GM21737 (cell line): ENCODE data around the gene MRPL58.
A peak's percentile ranks its signal among the peaks of the same experiment; 100 is the strongest.
"Not testable (repeated sequence)": the region's sequence is repeated elsewhere in the genome, so short reads cannot be mapped to it uniquely, and the experiment has no call there.

Experiments used
- ATAC-seq: cut with Tn5 transposase; IDR thresholded peaks from one replicate; pipeline ENCODE4 v1.9.1; 2021; ENCODE audit warnings: mild to moderate bottlenecking, moderate library complexity; ENCODE audit not compliant: unreplicated experiment

MRPL58 gene

GRCh38 chr17:75044716-75045115 lies 32.2 kb downstream of the MRPL58 start:
- ATAC-seq: no peak

GRCh38 chr17:75045946-75046406 lies 33.5 kb downstream of the MRPL58 start:
- not testable (repeated sequence) for ATAC-seq

DNA sequence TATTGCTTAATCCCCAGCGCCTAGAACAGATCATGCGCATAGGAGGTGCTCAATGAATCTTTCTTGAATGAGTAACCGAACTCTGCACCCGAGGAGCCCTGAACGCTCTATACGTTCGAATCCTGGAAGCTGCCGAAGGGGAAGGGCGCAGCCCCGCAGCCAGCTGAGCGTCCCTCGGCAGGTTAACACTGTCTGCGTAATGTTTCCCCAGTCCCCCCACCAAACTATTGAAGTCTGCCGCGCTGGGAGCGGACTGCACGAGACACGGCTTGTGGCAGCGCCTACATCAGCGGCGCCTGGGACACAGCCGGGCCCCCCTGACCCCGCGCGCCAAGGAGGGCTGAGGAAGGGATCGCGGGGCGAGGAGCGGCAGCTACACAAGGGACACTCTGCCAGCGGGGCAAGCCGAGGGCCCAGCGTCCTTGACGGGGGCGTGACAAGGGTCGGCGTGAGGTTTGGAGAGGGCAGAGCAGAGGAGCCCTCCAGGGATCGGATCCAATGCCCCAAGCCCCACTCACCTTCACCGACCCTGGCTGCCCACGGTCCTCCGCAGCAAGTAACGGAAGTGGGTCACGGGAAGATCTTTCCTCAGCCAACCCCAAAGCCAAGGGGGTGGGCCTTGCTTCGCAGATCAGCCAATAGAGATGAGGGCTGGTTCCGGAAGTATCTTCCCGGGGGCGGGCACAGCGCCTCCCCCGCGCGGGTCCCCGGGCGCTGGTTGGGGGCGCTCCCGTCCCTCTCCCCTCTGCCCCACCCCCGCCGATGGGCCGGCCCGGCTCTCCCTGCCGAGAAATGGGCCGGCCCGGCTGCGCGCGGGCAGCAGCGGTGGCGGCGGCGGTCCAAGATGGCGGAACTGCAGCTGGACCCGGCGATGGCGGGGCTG lies 34.2 kb downstream of the MRPL58 start, which contains the start of the genes ATP5PD and KCTD2:
ATP5PD (minus strand) TSS at position 563 of the 883 bp plus-strand sequence. CDS start 4,319 bp downstream, outside the sequence.
KCTD2 (plus strand) TSS at position 819 of the 883 bp plus-strand sequence; CDS start at position 845, 26 bp downstream.
- peak; percentile 95 for ATAC-seq

DNA sequence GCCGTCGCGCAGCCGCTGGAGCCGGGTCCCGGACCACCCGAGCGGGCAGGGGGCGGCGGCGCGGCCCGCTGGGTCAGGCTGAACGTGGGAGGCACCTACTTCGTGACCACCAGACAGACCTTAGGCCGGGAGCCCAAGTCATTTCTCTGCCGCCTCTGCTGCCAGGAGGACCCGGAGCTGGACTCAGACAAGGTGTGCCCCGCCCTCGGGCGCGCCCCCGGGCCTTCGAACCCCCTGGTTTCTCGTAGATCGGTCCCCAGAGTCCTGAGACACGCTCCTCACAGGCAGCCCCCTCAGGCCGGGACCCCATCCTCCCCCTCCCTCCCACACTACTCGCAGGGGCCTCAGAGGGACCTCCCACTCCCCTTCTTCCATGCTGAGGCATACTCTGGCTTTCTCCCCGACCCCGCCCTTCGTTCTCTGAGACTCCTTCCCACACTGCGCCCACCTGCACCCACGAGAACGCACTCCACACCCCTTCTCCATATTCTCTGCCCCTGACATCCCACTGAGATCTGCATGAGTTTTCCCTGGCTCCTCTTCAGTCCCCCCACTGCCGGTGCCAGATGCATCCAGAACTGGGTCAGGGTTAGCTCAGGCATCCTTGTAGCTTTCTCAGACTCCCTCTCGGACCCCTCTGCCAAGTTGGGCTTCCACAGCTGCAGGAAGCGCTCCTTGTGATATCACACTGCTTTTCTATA lies 35.1 kb downstream of the MRPL58 start:
- peak; percentile 1 for ATAC-seq

GRCh38 chr17:75048249-75048878 lies 35.9 kb downstream of the MRPL58 start:
- ATAC-seq: no peak

DNA sequence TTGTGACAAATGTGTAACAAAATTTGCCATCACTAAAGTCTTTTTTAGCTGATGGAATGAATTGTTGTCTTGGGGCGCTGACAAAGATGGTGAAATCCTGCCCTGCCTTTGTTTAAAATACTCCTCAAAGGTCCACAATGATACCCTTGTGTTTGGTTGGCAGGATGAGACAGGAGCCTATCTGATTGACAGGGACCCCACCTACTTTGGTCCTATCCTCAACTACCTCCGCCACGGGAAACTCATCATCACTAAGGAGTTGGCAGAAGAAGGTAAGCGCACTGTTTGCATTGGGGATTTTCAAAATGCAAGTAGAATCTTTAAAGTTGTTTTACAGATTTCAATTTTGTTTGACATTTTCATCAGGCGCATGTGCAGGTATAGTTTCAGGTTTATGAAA lies 36.6 kb downstream of the MRPL58 start:
- no peak for ATAC-seq

DNA sequence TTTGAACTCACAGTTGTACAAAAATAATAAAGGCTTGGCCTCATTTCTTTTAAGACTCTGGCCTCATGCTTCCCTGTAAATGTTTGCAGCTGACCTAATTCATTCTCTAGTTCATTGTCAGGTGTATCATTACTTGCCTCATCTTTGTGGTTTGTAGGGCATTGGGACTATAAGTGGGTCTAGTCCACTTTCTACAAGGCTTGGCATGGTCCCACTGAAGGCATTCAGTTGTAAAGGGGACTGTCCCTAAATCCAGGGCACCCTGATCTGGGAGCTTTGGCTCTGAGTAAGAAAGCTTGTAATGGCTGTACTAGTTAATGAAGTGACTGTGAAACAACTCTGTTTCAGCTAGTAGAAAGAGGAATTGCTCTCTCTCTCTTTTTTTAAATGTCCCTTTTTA lies 37.2 kb downstream of the MRPL58 start:
- no peak for ATAC-seq

DNA sequence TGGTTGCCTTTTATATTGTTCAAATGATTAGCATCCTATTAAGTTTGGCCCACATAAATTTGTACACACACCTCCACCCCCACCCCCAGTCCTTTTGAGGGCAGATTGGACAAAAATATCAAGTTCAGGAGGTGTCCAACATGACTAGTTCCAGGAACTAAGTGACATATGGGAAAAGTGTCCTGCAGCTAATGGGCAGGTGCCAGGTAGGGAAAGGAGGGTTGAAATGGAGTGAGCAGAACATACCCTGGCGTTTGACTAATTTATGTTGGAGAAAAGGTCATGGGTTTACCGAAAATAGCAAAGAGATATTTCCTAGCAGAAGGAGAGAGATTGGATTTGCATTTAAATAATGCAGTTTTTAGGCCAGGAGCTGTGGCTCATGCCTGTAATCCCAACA lies 39.5 kb downstream of the MRPL58 start:
- no peak for ATAC-seq

DNA sequence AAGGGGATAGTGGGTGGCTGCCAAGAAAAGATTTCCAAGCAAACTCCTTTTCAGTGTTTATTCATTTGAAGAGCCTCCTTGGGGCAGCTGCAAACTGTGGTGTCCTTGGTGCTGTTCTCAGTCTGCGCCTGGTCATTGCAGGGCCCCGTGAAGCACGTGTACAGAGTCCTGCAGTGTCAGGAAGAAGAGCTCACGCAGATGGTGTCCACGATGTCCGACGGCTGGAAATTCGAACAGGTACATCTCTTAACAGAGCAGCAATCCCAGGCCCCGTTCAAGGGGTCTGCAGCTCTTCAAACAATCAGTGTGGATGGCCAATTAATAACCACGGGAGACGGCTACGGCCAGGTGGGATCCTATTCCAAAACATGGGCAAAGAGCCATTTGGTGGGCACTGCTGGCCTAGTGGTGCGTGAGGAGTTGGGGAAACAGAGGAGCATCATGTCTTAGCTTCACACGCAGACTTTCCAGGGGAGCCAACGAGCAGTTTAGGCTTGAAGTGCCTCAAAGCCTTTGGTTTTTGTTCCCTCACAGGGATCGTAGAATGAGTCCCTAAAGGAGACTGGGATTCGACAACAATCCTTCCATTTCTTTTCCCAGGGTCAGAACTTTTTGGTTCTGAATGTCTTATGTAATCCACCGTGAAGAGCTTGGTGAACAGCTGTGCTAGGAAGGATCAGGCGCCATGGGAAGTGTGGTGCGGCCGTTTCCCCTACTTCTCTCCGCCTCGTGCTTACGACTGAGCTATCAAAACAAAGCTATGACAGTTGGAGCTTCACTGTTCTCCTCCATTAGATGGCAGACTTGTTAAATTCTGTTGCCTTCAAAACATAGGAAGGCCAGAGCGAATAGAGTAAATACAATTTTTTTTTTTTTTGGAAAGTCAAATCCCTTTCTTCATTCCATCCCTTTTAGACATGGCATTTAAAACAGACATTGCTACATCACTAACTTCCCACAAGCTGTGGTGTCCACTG lies 47.2 kb downstream of the MRPL58 start:
- no peak for ATAC-seq

GRCh38 chr17:75060434-75061054 lies 48.1 kb downstream of the MRPL58 start:
- no peak for ATAC-seq

DNA sequence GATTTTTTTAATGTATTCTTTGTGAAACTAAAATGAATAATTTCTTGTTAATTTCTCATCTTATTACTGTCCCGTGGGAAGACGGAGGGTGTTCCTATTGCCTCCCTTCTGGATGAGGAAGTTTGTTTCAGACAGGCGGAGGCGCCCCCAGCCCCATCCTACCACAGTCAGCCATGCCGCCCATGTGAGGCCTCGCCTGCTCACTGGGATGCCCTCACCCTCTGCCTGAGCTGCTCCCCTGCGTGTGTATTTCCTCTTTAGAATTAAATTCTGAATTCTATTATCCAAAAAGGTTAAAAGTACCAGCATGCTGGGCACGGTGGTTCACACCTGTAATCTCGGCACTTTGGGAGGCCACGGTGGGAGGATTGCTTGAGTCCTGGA lies 48.6 kb downstream of the MRPL58 start:
- no peak for ATAC-seq

GRCh38 chr17:75061618-75062017 lies 49.1 kb downstream of the MRPL58 start:
- no peak for ATAC-seq

DNA sequence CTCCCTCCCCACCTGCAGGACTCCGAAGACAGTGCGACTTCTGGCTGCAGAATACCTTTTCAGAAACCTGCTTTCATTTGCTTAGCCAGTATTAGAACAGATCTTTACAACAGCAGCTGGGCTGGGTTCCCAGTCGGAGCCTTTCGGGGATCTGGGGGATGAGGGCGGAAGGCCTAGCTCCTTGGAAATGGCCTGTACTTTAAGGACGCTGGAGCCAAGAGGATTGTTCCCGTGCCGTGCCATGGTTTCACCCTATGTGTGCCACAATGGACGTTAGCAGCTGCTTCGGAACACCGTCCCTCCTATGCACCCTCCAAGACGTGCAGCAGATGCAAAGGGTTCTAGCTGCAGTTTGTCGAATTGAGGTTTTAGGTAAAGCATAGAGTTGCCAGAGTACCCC lies 50.7 kb downstream of the MRPL58 start:
- ATAC-seq: no peak

GRCh38 chr17:75063626-75064025 lies 51.2 kb downstream of the MRPL58 start:
- no peak for ATAC-seq

DNA sequence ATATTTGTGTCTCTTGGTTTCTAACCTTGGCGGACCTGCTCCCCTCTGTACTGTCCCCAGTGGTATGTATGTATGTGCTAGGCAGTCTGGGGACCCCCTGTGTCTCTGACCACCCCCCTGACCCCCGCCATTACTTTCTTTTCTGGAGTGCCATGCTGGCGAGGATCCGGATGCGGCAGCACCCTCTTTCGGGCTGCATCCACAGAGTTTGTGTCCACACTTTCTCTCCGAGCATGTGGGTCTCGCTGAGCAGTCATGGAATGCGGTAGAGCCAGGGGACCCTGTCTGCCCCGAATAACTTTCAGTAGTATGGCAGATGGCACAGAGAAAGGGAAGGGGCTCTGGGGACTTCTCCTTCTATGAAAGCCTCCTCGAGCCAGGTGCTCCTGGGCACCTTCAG lies 51.6 kb downstream of the MRPL58 start:
- no peak for ATAC-seq

GRCh38 chr17:75064460-75064859 lies 52.0 kb downstream of the MRPL58 start:
- no peak for ATAC-seq

DNA sequence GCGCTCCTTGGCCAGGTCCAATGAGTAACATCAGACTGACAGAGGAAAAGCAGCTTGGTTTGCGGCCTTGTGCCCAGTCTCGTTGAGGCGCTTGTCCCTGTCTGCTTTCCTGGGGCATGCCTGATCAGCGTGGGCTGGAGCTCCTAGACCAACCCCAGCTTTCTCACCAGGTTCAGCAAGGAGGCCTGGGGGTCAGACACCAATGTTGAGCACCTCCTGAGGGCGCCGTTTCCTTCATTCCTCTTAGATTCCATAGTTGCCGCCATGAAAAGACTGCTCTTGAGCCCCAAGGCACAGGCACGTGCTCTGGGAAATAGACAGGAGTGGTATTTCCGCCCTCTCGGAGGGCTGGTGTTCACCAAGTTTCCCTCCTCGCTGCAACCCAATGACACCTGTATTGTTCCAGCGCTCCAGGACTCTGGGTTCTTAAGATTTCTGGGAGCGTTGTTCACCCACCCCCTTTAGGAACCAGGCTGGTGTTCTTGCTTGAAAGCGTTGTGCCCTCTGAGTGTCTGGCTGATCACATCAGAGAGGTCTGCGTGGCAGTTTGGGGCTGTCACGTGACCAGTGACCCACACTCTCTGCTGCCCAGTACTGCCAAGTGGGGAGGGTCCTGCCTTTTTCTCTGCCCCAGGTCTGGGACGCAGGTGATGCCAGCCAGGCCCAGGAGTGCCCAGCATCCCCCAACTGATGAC lies 52.5 kb downstream of the MRPL58 start:
- no peak for ATAC-seq

DNA sequence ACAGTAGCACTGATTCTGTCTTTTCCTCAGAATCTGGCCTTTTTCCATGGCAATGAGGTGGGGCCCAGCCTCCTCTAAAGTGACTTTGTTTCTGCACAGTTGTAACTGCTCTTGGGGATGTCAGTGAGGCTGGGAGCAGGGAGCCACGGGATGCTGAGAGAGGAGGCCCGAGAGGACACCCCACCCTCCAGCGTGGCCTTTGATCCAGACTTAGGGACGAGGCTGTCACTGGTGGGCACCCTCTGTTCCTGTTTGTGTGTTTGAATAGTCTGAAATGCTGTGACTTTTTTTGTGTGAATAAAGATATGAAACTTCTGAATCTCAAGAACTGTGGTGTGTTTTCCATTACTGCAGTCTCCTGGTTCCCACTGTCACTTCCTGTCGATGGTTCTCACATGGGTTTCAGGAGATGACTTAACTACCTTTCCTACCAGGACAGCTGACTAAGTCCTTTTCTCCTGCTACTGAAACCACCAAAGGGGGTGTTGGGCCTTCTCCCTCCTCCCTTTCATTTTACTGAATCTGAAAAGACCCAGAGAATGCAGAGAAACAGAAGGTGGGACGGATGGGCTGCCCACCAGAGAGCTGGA lies 53.2 kb downstream of the MRPL58 start:
- ATAC-seq: no peak

DNA sequence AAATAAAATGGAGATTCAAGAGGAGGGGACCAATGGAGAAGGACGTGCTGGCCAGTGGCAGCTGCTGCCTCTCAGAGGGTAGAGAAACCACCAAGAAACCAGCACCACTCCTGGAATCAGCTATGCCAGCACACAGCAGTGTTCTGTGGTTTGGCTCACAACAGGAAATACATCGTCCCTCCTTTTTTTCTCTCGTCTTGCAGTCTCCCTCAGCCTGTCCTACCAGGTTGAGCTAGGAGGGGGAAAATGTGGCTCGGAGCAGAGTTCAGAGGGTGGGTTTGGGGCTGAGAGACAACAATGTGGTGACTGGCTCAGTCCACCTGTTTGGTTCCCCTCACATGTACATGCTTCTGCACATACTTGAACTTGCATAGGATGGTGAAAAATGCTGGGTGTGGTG lies 55.4 kb downstream of the MRPL58 start:
- no peak for ATAC-seq
